HTERT RPE-1 (cell line): ENCODE results near the gene STMN1.

Experiments
- in situ Hi-C: fragments of 300-500 bp; cut with MboI; formaldehyde crosslinking; loops from 4 replicates; pipeline ENCODE4 v1.14.3; 2020; ENCODE audit warnings: low sequenced_read_pairs

Gene STMN1

GRCh38 chr1:25922056-25922970, 16.1 kb upstream of the STMN1 start:
- in situ Hi-C loops: no loop called here

- in situ Hi-C loops: no loop called here
Measured at GRCh38 chr1:25918615-25919014, 12.4 kb upstream of the STMN1 start.

- in situ Hi-C loops: no loop called here
Measured at GRCh38 chr1:25917996-25918395, 11.8 kb upstream of the STMN1 start.

- in situ Hi-C loops: no loop called here
Measured at GRCh38 chr1:25916460-25916859, 10.2 kb upstream of the STMN1 start.

- in situ Hi-C loops: no loop called here
Measured at GRCh38 chr1:25914074-25914995, 8.1 kb upstream of the STMN1 start.

GRCh38 chr1:25913206-25913605, 7.0 kb upstream of the STMN1 start:
- in situ Hi-C loops: no loop called here

- in situ Hi-C loops: no loop called here
Measured at GRCh38 chr1:25912076-25912831, 6.0 kb upstream of the STMN1 start.

- in situ Hi-C loops: no loop called here
Measured at GRCh38 chr1:25911162-25911561, 4.9 kb upstream of the STMN1 start.

- in situ Hi-C loops: no loop called here
Measured at GRCh38 chr1:25909040-25909439, 2.8 kb upstream of the STMN1 start.

GRCh38 chr1:25908161-25908560, 1.9 kb upstream of the STMN1 start:
- in situ Hi-C loops: no loop called here

- in situ Hi-C loops: no loop called here
Measured at GRCh38 chr1:25907601-25908000, 1.4 kb upstream of the STMN1 start.

- in situ Hi-C loops: no loop called here
Measured at GRCh38 chr1:25906644-25907300, 553 bp upstream of the STMN1 start.

GRCh38 chr1:25904943-25905679, 1.1 kb downstream of the STMN1 start:
- in situ Hi-C loops: no loop called here

- in situ Hi-C loops: no loop called here
Measured at GRCh38 chr1:25903986-25904385, 2.2 kb downstream of the STMN1 start.

GRCh38 chr1:25902462-25902861, 3.8 kb downstream of the STMN1 start:
- in situ Hi-C loops: no loop called here

- in situ Hi-C loops: no loop called here
Measured at GRCh38 chr1:25900219-25900618, 6.0 kb downstream of the STMN1 start.

- in situ Hi-C loops: no loop called here
Measured at GRCh38 chr1:25899792-25900191, 6.4 kb downstream of the STMN1 start.

- in situ Hi-C loops: no loop called here
Measured at GRCh38 chr1:25898223-25899015, 7.8 kb downstream of the STMN1 start.

- in situ Hi-C loops: no loop called here
Measured at GRCh38 chr1:25897754-25898153, 8.5 kb downstream of the STMN1 start.
